ENCODE measurements around the gene SEZ6L2.

DNA sequence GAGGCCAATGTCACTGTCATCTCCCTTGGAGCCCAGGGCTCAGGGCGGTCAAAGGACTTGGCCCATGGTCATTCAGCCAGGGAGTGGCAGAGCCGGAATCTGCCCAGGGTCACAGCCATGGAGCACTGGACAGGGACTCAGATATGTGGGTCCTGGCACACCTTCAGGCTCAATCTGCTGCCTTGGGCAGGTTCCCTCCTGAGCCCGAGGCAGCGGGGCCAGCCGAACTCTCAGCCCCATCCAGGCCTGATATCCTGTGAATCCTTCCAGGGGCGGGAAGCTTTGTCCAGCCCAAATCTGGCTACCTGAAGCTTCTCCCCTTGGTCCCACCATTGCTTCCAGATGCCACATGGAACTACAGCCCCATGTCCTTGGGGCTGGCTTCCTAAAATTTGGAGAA is 24.1 kb downstream of the SEZ6L2 start:
- TF ChIP-seq POLR2AphosphoS5 (IDR thresholded peaks at IDR 0.05; ENCODE audit: low read depth) (no peak), STAT1 (IDR thresholded peaks at IDR 0.05; ENCODE audit: unreplicated experiment) (no peak)
- TF ChIP-seq, protein P1, sequence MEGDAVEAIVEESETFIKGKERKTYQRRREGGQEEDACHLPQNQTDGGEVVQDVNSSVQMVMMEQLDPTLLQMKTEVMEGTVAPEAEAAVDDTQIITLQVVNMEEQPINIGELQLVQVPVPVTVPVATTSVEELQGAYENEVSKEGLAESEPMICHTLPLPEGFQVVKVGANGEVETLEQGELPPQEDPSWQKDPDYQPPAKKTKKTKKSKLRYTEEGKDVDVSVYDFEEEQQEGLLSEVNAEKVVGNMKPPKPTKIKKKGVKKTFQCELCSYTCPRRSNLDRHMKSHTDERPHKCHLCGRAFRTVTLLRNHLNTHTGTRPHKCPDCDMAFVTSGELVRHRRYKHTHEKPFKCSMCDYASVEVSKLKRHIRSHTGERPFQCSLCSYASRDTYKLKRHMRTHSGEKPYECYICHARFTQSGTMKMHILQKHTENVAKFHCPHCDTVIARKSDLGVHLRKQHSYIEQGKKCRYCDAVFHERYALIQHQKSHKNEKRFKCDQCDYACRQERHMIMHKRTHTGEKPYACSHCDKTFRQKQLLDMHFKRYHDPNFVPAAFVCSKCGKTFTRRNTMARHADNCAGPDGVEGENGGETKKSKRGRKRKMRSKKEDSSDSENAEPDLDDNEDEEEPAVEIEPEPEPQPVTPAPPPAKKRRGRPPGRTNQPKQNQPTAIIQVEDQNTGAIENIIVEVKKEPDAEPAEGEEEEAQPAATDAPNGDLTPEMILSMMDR (conservative IDR thresholded peaks at IDR 0.05; ENCODE audit: low read depth in 2 of 2): no peak
- TF ChIP-seq, protein P2, sequence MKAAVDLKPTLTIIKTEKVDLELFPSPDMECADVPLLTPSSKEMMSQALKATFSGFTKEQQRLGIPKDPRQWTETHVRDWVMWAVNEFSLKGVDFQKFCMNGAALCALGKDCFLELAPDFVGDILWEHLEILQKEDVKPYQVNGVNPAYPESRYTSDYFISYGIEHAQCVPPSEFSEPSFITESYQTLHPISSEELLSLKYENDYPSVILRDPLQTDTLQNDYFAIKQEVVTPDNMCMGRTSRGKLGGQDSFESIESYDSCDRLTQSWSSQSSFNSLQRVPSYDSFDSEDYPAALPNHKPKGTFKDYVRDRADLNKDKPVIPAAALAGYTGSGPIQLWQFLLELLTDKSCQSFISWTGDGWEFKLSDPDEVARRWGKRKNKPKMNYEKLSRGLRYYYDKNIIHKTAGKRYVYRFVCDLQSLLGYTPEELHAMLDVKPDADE (IDR thresholded peaks at IDR 0.05): no peak

All from GM23338 (cell line).